Measurements from ENCODE around the gene IL19.

- TF ChIP-seq CTCF (IDR thresholded peaks at IDR 0.05 in 4 of 5, conservative IDR thresholded peaks at IDR 0.05 in 1 of 5) (no peak), POLR2A (IDR thresholded peaks at IDR 0.05) (no peak)
Measured at GRCh38 chr1:206796116-206796515, 25.5 kb downstream of the IL19 start.
